ENCODE measurements around the gene APBB2.
"Not testable (repeated sequence)": the region's sequence is repeated elsewhere in the genome, so short reads cannot be mapped to it uniquely, and the experiment has no call there.

The APBB2 gene

DNA sequence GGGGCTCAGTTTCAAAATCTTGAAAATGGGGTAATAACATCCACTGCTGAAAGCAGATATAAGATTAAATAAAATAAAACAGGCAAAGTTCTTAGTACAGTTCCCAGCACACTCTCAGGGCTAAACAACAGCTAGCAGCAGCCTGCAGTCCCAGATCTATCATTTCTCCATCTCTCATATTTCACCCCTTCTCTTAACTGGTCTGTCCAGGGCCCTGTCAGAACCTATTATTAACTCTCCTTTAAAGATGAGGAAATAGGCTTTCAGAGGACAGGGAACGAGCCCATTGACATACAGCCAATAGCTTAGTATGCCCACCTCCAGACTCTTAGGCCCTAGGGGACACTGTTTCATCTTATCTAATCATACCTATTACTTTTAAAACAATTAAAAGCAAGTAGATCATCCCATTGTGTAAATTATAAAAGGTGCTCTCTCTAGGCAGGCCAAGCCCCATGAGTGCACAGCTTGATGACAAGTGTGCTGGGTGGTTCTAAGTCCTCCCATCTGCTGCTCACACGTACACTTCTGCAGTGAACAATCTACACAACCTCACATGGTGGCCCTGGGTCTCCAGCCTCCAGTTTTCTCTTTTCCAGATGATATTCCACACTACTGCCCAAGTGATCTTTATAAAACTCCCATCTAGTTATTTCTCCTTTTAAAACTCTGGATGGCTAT lies 119.0 kb downstream of the APBB2 start:
- no peak for DNase-seq

DNA sequence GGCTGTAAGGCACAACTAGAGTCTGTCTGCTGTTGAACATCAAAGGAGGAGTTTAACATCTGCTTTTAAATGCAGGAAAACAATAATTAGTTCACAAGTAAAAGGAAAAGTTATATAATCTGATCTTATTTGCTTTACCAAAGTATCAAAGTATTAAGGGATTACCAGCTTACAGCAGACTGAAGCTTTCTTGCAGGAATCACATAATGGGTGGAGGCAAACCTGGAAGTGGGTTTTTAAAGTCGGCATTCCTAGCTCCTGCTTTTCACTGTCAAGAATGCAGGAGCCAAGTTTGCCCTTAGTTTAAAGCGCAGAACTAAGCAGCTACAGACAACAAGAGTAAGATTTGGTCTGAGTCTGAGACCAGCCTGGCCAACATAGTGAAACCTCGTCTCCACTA lies 122.2 kb downstream of the APBB2 start:
- no peak for DNase-seq

DNA sequence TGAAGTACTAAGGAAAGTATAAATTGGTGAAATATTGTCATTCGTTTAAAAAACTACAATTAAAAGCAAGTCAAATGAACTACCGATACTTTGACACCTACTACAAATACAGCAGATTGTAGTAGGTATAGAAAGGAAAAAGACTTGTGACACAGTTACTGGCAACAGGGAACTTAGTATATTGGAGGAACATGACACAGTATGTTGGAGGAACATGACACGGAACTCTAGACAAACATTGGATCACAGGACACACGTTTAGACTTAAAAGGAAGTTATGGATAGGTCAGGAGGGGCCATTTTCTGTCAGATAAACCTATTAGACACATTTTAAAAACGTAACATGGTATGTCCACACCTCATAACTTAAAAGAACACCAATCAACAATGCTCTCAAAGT lies 132.5 kb downstream of the APBB2 start:
- no peak for DNase-seq

DNA sequence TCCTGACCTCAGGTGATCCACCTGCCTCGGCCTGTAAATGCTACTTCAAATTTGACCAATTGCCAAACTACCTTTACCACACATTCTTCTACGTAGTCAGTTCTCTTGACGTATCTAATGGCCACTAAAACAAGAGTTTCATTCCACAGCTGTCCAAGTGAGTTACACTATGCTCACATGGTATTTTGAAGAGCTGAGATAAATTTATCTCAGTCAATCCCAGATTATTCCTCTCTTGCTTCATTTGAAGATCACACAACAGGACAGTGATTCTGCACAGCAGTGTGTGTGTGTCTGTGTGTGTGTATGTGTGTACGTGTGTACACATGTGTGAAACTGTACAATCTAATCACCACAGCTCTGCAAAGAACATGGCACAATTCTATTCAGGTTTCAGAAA lies 133.4 kb downstream of the APBB2 start:
- no peak for DNase-seq

DNA sequence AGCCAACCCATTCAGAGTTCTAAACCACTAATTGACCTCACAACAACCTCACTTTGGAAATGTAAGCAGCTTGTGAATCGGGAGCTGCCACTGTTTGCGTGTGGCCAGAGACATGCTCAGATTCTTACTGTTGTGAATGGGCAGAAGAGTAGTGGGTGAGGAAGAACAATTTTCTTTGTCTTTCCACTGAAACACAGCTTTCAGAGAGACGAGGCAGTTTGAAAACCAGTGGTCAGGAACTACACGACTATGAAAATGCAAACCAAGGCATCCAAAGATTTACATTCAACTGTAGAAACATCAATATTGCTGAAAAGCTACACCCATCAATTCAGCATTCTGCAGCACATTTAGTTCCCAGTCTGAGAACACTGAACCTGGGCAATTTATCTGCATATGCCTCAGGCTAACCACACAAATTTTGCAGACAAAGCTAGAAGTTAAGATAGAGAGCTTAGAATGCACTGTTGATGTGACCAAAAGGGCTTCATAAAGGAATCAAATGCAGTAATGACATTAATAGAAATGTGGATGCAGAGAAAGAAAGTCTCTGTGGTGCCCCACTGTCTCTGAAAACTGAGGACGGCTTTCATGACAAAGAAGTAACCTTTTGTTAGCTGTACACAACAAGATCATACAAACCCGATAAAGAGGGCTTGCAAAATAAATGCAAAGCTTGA lies 134.3 kb downstream of the APBB2 start:
- no peak for DNase-seq

DNA sequence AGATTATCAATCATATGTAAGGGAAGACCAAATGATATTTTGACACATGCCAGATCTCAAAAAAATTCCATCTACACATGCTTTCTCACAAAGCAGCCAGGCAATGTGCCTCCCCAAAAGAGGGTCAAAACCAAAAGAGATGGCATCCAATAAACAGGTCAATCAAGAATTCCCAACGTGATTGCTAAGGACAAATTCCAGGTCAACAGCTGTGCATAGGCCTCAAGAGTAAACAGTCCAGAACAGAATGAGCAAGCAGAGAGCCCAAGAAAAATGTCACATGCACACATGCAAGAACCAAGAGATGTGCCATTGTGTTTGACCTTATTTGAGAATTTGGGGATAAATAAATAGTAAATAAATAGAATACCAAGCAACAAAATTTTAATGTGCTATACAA lies 136.7 kb downstream of the APBB2 start:
- DNase-seq = no peak

DNA sequence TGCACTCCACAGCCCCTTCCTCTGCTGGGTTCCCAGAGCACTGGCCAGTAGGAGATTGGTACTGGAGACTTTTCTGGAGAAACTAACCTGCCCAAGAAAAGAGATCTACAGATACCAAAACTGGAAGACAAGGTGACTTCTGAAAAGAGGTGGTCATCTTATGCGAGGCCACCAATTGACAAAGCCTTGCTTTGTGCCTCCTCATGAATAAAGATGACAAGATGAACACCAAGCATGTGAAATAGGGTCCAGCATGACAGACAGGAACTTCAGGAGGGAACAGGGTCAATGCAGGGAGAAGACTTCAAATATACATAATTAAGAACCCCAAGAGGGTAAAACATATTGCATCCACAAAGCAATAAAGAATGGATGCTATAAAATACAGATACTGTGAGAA lies 137.9 kb downstream of the APBB2 start:
- no peak for DNase-seq

DNA sequence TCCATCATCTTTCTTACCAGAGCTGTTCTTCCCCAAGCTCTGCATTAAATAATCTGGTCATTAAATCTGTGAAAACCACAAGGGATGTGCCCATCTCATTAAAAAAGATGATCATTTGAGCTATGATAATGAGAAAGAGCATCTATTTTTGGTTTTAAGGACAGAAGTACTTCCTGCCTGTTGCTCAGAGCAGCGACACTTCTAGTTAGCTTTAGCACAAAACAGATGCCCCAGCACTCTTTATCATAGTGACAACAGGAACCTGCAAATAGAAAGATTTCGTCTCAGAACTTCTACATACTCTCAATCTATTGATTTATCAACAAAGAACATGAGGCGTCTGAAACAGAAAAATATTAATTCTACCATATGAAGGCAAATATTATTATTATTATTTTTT lies 140.1 kb downstream of the APBB2 start:
- no peak for DNase-seq

DNA sequence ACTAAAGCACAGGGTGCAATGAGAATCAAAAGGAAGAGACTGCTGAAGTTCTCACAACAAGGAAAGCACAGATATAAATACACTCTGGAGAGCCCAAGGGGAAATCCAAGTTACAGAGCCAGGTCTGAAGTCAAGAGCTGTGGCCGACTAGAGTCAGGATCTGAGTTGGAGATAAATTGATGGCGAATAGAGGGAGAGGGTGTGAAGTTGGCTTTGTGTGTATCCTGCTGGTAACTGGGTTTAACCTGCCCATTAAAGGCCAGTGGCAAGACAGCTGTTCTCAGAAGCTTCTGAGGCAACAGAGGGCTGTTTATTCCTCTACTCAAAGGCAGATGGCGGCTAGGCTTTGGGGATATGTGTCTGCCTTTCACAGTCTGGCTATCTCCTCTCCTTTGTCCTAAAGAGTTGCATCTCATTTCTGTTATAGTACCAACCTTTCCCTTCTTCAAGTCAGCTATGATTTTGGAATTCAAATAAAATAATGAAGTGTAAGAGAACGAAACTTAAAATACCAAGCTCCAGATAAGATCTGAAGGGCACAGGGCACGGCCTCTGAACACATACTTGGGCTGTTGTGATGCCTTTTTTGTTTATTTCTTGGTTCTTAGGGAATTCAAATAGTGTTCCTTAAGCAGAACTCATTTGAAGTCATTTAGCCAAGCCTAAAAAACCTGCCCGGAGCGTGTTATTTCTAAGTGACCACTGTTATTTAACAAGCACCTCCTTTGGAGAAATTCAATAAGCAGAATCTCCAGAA lies 142.1 kb downstream of the APBB2 start:
- no peak for DNase-seq

DNA sequence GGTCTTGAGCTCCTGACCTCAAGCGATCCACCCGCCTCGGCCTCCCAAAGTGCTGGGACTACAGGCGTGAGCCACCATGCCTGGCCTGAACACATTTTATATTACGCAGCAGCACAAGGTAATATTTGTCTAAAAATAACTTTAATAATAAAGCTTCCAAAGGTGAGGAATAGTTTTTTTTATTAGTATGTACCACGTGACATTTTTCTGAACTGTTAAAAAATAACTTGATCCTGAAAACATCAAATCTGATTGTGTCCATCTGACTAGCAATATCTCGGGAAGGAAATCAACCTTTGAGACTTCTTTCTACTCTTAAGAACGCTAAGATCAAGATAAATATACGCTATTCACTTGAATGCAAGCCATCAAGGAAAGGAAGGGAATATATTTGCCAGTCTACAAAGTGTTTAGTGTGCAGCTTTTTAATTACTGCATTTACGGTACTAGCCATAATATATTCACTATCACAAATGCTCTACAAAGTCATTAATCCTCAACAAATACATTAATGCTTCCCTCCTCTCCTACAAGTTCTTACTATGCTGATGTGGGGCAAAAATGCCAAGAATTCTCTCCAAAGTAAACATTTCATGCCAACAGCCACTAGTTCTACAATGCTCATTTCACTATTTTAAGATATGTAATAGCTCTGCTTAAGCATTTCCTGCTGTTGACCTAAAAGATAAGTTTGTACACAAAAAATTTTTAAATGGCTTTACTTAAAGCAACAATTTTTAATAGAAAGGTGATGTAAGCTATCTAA lies 143.6 kb downstream of the APBB2 start:
- DNase-seq = no peak

DNA sequence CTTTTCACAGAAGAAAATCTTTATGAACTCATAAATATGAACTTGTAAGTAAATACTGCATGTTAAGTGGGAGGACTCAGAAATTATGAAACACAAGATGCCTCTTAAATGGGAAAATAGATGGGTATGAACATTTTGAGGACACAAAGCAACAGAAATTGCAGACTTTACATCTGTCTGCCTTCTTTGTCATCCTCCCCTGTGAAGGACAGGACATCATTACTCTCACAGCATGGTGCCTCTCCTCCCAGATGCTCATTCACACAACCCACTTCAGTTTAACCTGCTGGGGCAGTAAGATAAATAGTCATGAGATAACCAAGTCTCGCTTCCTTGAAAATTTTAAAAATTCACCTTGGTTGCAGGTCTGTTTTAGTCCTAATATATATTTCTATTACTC lies 144.5 kb downstream of the APBB2 start:
- DNase-seq = no peak

DNA sequence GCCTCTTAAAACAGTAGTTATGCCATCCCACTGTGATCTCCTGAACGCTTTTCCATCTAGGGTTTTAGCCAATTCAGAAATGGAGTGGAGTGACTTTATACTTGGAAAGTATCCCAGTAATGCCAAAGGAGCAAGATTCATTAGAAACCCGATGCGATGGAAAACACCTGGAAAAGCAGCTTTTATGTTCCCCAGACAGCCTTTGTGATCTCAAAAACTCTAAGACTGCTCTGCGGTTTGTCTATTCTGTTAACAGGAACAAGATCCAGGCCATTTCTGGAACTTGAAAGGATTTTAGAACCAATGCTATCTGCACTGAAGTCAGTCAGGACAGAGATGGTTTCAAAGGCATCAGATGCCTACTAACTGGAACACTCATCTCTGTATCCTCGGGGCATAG lies 145.1 kb downstream of the APBB2 start:
- no peak for DNase-seq

DNA sequence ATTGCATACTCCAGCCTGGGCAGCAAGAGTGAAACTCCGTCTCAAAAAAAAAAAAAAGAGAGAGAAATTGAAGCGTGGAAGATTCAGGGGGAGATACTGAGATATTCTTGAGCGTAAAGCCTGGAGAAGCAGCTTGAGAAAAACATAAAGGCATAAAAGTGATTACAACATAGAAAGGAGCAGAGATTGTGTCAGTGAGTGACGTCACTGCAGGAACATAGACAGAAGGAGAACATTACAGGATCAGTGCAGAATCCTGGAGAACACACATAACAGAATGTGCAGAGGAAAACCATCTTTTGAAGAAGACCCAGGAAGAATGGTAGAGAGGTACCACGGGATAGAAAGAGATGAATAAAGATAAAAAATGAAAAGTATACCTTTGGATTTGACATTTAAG lies 147.0 kb downstream of the APBB2 start:
- no peak for DNase-seq

DNA sequence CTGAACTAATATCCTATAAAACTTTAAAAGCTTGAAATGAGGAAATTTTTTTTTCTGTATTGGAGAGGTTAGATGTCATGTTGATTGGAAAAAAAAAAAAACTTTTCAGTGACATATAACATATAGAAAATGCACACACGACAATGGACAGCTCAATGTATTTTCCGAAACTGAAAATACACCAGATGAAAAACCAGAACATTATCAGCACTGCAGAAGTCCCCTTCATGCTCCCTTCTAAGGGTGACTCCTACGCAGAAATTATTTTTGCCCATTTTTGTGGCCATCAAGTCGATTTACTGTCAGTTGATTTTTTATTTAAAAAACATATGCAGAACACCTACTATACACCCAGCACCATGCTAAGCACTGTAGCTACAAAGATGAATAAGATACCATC lies 148.3 kb downstream of the APBB2 start:
- no peak for DNase-seq

DNA sequence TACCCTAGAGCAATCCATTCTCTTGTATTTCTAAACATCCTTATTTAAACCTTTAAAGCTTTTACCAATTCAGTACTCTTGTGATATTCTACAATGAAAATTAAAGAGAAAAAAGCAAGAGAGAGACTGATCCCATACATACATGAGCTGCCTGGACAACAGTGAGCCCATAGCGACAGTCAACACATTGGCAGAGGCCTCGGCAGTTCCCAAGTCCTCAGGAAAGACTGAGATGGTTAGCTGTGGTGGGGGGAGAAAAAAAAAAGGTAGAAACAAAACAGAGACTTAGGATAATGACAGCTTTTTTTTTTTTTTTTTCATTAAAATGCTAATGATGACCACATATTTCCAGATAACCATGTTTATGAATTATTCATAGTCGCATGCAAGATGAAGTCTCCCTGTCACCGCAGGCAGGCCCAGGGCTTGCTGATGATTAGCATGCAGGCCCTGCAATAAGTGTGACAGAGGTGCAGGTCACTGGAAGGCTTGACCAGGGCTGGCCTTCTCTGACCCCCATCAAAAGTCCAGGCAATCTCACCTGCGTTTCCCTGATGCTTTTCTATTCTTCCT lies 148.8 kb downstream of the APBB2 start:
- DNase-seq = no peak

DNA sequence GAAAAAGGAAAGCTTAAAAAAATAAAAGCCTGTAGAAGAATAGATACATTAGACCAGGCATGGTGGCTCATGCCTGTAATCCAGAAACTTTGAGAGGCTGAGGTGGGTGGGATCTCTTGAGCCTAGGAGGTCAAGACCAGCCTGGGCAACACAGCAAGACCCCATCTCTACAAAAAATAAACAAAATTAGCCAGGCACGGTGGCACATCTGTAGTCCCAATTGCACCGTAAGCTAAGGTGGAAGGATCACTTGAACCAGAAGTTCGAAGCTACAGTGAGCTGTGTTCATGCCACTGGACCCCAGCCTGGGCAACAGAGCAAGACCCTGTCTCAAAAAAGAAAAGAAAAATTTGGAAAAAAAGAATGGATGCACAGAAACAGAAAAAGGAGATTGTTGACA lies 149.4 kb downstream of the APBB2 start:
- no peak for DNase-seq

DNA sequence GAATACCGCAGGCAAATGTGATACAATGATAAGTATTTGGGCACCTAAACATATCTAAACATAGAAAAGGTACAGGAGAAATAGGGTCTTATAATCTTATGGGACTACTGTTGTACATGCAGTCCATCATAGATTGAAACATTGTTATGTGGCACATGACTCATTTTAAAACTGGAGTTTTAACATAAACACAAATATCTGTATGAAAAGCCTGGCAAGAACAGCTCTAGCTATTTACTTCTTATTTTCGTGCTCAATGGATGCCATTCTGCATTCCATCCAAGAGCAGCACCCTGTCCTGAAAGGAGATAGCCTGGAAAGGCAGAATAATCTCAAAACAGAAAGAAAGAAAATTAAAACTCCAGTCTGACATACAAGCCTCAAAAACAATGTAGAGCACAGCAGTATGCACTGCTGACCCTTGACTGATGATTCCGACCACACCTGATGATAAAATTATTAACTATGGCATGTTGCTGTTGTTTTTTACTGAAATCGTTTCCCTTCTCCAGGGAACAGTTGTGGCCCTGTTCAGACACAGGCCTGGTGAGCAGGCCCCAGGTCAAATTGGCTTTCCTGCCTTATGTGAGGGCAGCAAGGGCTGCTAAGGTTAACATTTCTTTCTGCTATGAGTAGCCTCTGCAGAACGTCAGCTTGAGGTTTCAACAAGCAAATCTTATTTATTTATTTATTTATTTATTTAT lies 152.7 kb downstream of the APBB2 start:
- DNase-seq = no peak

DNA sequence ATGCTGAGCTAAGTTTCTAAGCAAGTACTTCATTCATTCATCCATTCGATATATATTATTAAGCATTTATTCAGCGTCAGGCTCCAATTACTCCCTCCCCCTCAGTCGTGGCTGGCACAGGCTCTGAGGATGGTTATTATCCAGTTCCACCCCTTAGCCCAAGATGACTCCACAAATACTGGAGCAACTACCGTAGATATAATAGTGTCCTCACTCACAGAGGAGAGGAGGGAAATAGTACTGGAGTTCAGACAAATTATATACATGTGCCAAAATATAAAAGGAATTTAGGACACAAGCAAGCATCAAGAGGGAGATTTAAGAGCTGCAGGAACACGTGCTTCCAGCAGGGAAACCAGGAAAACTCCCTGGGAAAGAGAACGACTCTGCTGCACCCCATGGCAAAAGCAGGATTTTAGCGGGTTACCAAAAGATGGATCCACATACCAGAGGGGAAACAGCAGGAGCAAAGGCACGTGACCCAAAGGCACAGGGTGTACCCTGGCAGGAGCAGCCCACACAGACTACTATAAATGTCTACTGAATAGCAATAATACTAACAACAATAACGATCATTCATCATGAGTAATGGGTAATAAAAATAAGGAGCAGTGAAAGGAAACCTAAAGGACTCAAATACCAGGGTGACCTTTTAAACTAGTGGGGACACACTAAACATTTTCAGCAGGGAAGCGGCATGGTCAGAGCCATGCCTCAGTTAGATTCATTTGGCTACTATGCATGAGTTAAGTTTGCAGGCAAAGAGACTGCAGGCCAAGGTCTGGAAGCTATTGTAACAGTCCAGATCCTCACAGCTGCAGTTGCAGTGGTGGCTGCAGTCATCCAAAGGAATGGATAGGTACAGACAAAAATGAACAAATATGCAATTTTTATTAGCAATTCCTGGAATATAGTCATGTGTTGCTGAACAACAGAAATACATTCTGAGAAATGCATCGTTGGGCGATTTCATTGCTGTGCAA lies 153.7 kb downstream of the APBB2 start:
- no peak for DNase-seq

DNA sequence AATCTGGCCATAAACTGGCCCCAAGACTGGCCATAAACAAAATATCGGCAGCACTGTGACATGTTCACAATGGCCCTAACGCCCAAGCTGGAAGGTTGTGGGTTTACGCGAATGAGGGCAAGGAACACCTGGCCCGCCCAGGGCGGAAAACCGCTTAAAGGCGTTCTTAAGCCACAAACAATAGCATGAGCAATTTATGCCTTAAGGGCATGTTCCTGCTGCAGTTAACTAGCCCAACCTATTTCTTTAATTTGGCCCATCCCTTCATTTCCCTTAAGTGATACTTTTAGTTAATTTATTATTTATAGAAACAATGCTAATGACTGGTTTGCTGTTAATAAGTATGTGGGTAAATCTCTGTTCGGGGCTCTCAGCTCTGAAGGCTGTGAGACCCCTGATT lies 154.9 kb downstream of the APBB2 start:
- DNase-seq = not testable (repeated sequence)

DNA sequence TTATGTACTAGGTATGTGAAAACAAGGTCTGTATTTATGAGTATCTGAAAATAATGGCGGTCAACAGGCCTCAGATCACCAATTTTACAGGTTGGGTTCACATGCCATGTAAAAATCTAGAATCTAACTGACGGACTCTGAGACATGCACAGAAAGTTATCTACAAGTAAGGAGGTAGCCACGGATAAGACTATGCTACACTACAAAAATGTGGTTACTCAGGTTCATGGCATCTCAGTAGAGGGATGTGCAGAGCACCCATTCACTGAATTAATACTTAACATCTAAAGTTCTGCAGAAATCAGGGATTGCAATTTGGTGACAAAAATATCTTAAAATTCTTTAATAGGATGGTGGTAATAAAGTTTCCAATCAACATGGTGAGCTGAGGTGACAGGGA lies 155.9 kb downstream of the APBB2 start:
- DNase-seq = no peak

DNA sequence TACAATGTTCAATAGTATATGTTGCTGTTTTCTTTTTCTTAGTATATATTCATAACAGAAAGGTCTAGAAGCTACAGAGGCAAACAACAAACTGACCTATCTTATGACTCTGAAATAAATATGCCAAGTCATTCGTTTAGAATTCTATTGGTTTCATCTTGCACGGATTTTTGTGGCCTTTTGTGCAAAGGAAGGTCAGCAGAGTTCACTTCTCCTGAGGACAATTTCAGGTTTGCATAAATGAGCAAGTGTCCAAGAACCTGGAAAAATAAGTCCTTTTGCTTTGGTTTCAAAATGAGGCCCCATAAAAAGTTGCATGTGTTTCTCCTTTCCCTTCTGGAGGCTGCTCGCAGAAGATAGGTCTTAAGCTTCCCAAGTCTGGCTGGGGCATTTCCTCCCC lies 156.9 kb downstream of the APBB2 start:
- DNase-seq = no peak
